ENCODE measurements around the gene SLC35F2.
"Not testable (repeated sequence)": the region's sequence is repeated elsewhere in the genome, so short reads cannot be mapped to it uniquely, and the experiment has no call there.

The SLC35F2 gene

GRCh38 chr11:107858217-107859070 lies at the start of gene SLC35F2:
SLC35F2 (minus strand) TSS chr11:107858787; CDS start chr11:107858767, 20 bp downstream.
- no peak for DNase-seq

GRCh38 chr11:107908211-107908610 lies 49.6 kb upstream of the SLC35F2 start:
- DNase-seq: no peak

- no peak for DNase-seq
Observed at GRCh38 chr11:107898270-107898669, 39.7 kb upstream of the SLC35F2 start.

- no peak for DNase-seq
Observed at GRCh38 chr11:107882095-107882820, 23.7 kb upstream of the SLC35F2 start.

GRCh38 chr11:107881471-107881870 lies 22.9 kb upstream of the SLC35F2 start:
- DNase-seq: not testable (repeated sequence)

- DNase-seq: no peak
Observed at GRCh38 chr11:107876141-107876540, 17.6 kb upstream of the SLC35F2 start.

- DNase-seq: no peak
Observed at GRCh38 chr11:107864591-107864990, 6.0 kb upstream of the SLC35F2 start.

- DNase-seq: no peak
Observed at GRCh38 chr11:107860688-107861087, 2.1 kb upstream of the SLC35F2 start.

GRCh38 chr11:107860240-107860620 lies 1.6 kb upstream of the SLC35F2 start:
- not testable (repeated sequence) for DNase-seq

- DNase-seq: no peak
Observed at GRCh38 chr11:107859459-107860239, 1.1 kb upstream of the SLC35F2 start.

GRCh38 chr11:107857550-107858216 lies 904 bp downstream of the SLC35F2 start:
- no peak for DNase-seq

GRCh38 chr11:107856981-107857517 lies 1.5 kb downstream of the SLC35F2 start:
- no peak for DNase-seq

GRCh38 chr11:107856180-107856980 lies 2.2 kb downstream of the SLC35F2 start:
- no peak for DNase-seq

- DNase-seq: no peak
Observed at GRCh38 chr11:107853070-107853469, 5.5 kb downstream of the SLC35F2 start.

GRCh38 chr11:107851704-107852310 lies 6.8 kb downstream of the SLC35F2 start:
- DNase-seq: no peak

- DNase-seq: no peak
Observed at GRCh38 chr11:107849790-107850189, 8.8 kb downstream of the SLC35F2 start.

- no peak for DNase-seq
Observed at GRCh38 chr11:107848345-107848744, 10.2 kb downstream of the SLC35F2 start.

- DNase-seq: no peak
Observed at GRCh38 chr11:107847184-107847583, 11.4 kb downstream of the SLC35F2 start.

GRCh38 chr11:107844041-107844440 lies 14.5 kb downstream of the SLC35F2 start:
- peak; percentile 19 for DNase-seq

GRCh38 chr11:107842412-107843100 lies 16.0 kb downstream of the SLC35F2 start:
- DNase-seq: no peak

GRCh38 chr11:107840129-107840484 lies 18.5 kb downstream of the SLC35F2 start:
- DNase-seq: no peak

Data from T1000 (cell line).